Activated B cell treated with CpG ODN at 0.5 μM for 24 hours (primary cell): ENCODE results near the gene SPSB2. TPM values are rescaled to one million over a fixed set of nuclear protein-coding genes. Genes with fewer than 3 reads are reported as not detected.
"Not testable (repeated sequence)": the region's sequence is repeated elsewhere in the genome, so short reads cannot be mapped to it uniquely, and the experiment has no call there.

ENCODE experiments used
- ATAC-seq: fragments of 200-7000 bp; cut with Tn5 transposase; one replicate; pipeline ENCODE4 v1.10.0; 2021; ENCODE audit warnings: low read depth, mild to moderate bottlenecking, moderate library complexity
- CTCF ChIA-PET: fragments of 350-600 bp; sonication (Branson Sonifier 250); formaldehyde crosslinking; loops from one replicate; lab custom pipeline; 2021; ENCODE audit warnings: antibody characterized with exemption; lab: Charles Lee
- POLR2A ChIA-PET: fragments of 350-600 bp; sonication (Branson Sonifier 250); formaldehyde crosslinking; loops from one replicate; lab custom pipeline; 2021; ENCODE audit warnings: antibody characterized with exemption; lab: Charles Lee
- DNase-seq: peaks from one replicate; pipeline ENCODE4 v3.0.0; 2022
- H3K27ac Mint-ChIP-seq: one replicate; pipeline ENCODE4 v1.8.0; 2020; ENCODE audit warnings: mixed read lengths
- H3K27me3 Mint-ChIP-seq: one replicate; pipeline ENCODE4 v1.8.0; 2021; ENCODE audit warnings: mixed read lengths
- H3K36me3 Mint-ChIP-seq: one replicate; pipeline ENCODE4 v1.8.0; 2021; ENCODE audit warnings: low read depth, mixed read lengths
- H3K4me1 Mint-ChIP-seq: one replicate; pipeline ENCODE4 v1.8.0; 2021; ENCODE audit warnings: mixed read lengths
- H3K4me3 Mint-ChIP-seq: one replicate; pipeline ENCODE4 v1.8.0; 2020; ENCODE audit warnings: mild to moderate bottlenecking, mixed read lengths
- H3K9me3 Mint-ChIP-seq: one replicate; pipeline ENCODE4 v1.8.0; 2020; ENCODE audit warnings: mixed read lengths
- intact Hi-C: fragments of 100-400 bp; cut with micrococcal nuclease; formaldehyde crosslinking; loops from one replicate; pipeline ENCODE4 v1.15.1; 2024
- total RNA-seq: library from RNA; stranded (reverse); gene quantifications from 2 replicates; pipeline ENCODE4 v1.2.3, GENCODE V29; 2022
- TF ChIP-seq, protein P1 (sequence below): fragments of 200-600 bp; IDR thresholded peaks from one replicate; pipeline ENCODE4 v1.8.0; 2022; ENCODE audit warnings: antibody characterized with exemption, mild to moderate bottlenecking

The SPSB2 gene
- total RNA-seq, 1 donor from 2014 or later, result 14.4 TPM

DNA sequence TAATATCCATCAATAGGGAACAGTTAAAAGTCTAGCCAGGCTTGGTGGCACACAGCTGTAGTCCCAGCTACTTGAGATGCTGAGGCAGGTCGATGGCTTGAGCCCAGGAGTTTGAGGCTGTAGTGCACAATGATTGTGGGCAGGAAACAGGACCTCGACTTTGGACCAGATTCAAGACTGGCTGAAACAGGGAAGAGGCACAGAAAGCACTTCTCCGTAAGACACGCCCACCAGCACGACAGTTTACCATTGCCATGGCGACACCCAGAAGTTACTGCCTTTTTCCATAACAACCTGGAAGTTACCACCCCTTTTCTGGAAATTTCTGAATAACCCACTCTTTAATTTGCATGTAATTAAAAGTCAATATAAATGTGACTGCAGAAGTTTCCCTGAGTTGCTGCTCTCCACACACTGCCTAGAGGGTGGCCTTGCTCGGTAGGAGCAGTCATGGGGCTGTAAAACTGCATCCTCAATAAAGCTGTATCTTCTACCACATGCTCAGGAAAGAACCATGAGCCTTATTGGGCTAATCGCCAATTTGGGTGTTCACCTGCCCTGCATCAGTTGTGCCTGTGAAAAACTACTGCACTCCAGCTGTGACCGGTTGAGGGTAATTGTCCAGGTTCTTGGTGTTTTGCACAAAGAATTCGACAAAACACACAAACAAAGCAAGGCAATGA is 26.9 kb upstream of the SPSB2 start:
- no peaks in the 10 kb centered on the region for H3K9me3 Mint-ChIP-seq
- ATAC-seq (no peak), DNase-seq (no peak)
- TF ChIP-seq, protein P1, sequence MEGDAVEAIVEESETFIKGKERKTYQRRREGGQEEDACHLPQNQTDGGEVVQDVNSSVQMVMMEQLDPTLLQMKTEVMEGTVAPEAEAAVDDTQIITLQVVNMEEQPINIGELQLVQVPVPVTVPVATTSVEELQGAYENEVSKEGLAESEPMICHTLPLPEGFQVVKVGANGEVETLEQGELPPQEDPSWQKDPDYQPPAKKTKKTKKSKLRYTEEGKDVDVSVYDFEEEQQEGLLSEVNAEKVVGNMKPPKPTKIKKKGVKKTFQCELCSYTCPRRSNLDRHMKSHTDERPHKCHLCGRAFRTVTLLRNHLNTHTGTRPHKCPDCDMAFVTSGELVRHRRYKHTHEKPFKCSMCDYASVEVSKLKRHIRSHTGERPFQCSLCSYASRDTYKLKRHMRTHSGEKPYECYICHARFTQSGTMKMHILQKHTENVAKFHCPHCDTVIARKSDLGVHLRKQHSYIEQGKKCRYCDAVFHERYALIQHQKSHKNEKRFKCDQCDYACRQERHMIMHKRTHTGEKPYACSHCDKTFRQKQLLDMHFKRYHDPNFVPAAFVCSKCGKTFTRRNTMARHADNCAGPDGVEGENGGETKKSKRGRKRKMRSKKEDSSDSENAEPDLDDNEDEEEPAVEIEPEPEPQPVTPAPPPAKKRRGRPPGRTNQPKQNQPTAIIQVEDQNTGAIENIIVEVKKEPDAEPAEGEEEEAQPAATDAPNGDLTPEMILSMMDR, result no peak
- CTCF ChIA-PET, result interaction anchor here (0.9 to 1.5 kb wide), 2 partner anchors 31 to 38 kb away, joined by 3 to 4 read pairs; no protein-coding TSS in a partner anchor
- intact Hi-C loops, result no loop called here
- POLR2A ChIA-PET, result interaction anchor here (1.1 to 1.4 kb wide), 3 partner anchors 9 to 44 kb away, joined by 3 read pairs; partner anchors contain the start of genes C12orf57 and RNU7-1
- no peak overlapping the region for H3K27ac Mint-ChIP-seq
- H3K4me1 Mint-ChIP-seq, result peaks cover 8% of the 10 kb centered on the region
- H3K4me3 Mint-ChIP-seq, result no peak overlapping the region
- H3K27me3 Mint-ChIP-seq, result no peaks in the 10 kb centered on the region
- no peaks in the 10 kb centered on the region for H3K36me3 Mint-ChIP-seq

DNA sequence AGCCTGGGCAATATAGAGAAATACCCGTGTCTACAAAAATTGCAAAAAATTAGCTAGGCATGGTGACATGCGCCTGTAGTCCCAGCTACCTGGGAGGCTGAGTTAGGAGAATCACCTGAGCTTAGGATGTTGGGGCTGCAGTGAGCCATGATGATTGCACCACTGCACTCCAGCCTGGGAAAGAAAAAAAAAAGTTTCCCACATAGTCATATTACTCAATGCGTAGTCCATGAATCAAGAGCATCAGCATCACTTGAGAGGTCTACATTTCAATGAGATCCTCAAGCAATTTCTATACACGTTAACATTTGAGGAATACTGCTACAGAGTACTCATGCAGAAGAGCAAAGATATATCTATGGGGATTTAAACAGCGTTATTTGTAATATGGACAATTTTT is 26.3 kb upstream of the SPSB2 start:
- ATAC-seq, result no peak
- CTCF ChIA-PET, result interaction anchor here (0.9 to 1.5 kb wide), 2 partner anchors 30 to 38 kb away, joined by 3 to 4 read pairs; no protein-coding TSS in a partner anchor
- no peak overlapping the region for H3K27ac Mint-ChIP-seq

DNA sequence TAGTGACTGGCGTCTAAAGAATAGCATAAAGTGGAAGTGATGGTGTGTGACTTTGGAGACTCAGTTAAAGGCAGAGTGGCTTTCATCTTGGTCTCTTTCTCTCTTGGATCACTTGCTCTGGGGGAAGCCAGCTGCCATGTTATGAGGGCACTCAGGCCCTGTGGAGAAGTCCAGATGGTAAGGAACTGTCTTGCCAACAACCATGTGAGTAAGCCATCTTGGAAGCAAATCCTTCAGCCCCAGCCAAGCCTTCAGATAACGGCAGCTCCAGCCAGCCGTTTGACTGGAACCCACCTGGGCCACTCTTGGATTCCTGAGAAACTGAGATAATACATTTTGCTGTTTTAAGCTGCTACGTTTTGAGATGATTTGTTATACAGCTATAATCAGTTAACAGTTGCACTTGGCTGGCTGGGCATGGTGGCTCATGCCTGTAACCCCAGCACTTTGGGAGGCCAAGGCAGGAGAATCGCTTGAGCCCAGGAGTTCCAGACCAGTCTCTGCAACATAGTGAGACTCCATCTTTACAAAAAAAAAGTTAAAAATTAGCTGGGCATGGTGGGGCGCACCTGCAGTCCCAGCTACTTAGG is 23.8 kb upstream of the SPSB2 start:
- ATAC-seq (no peak), DNase-seq (no peak)
- POLR2A ChIA-PET, result no interaction called here
- H3K36me3 Mint-ChIP-seq, result no peaks in the 10 kb centered on the region
- H3K9me3 Mint-ChIP-seq, result no peaks in the 10 kb centered on the region
- TF ChIP-seq, protein P1, result no peak
- intact Hi-C loops, result no loop called here
- H3K27me3 Mint-ChIP-seq, result no peaks in the 10 kb centered on the region
- H3K4me3 Mint-ChIP-seq, result no peak overlapping the region
- H3K4me1 Mint-ChIP-seq, result peaks cover 9% of the 10 kb centered on the region
- no peak overlapping the region for H3K27ac Mint-ChIP-seq
- CTCF ChIA-PET, result no interaction called here

More for the DNA sequence above, 26.3 kb upstream of the SPSB2 start:
- no peaks in the 10 kb centered on the region for H3K9me3 Mint-ChIP-seq
- TF ChIP-seq, protein P1, result no peak
- H3K4me1 Mint-ChIP-seq, result peaks cover 8% of the 10 kb centered on the region
- DNase-seq, result no peak
- POLR2A ChIA-PET, result interaction anchor here (0.8 to 1.4 kb wide), 4 partner anchors 8 to 109 kb away, joined by 3 to 5 read pairs (median 3); partner anchors contain the start of genes C12orf57 and RNU7-1
- H3K4me3 Mint-ChIP-seq, result no peak overlapping the region
- intact Hi-C loops, result no loop called here
- no peaks in the 10 kb centered on the region for H3K36me3 Mint-ChIP-seq
- no peaks in the 10 kb centered on the region for H3K27me3 Mint-ChIP-seq

DNA sequence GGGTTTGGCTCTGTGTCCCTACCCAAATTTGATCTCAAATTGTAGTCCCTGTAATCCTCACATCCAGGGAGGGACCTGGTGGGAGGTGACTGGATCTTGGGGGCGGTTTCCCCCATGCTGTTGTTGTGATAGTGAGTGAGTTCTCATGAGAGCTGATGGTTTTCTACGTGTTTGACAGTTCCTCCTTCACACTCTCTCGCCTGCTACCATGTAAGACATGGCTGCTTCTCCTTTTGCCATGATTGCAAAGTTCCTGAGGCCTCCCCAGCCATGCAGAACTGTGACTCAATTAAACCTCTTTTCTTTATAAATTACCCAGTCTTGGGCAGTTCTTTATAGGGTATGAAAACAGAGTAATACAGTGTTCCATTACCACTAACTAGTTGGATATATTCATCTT is 21.2 kb upstream of the SPSB2 start:
- ATAC-seq (no peak), DNase-seq (no peak)
- H3K9me3 Mint-ChIP-seq, result no peaks in the 10 kb centered on the region
- no peak overlapping the region for H3K27ac Mint-ChIP-seq
- no peak overlapping the region for H3K4me3 Mint-ChIP-seq
- ChIA-PET POLR2A (interaction anchor here (0.7 to 1.7 kb wide), 2 partner anchors 13 to 49 kb away, joined by 3 to 4 read pairs; partner anchors contain the start of genes C12orf57 and RNU7-1), CTCF (no interaction called here)
- no peaks in the 10 kb centered on the region for H3K27me3 Mint-ChIP-seq
- peaks cover 15% of the 10 kb centered on the region for H3K4me1 Mint-ChIP-seq
- intact Hi-C loops, result no loop called here
- H3K36me3 Mint-ChIP-seq, result no peaks in the 10 kb centered on the region
- TF ChIP-seq, protein P1, result no peak

- H3K4me1 Mint-ChIP-seq, result peaks cover 15% of the 10 kb centered on the region
- DNase-seq, intact Hi-C loops, H3K4me3 Mint-ChIP-seq, H3K27me3 Mint-ChIP-seq, ATAC-seq, H3K36me3 Mint-ChIP-seq, H3K27ac Mint-ChIP-seq, H3K9me3 Mint-ChIP-seq: not testable (repeated sequence)
- CTCF ChIA-PET, result interaction anchor here (2.0 to 2.3 kb wide), 2 partner anchors 20 to 215 kb away, joined by 7 to 52 read pairs; partner anchors contain the start of gene SPSB2
- POLR2A ChIA-PET, result interaction anchor here (2.0 to 2.4 kb wide), 3 partner anchors 20 to 41 kb away, joined by 30 to 64 read pairs (median 38); partner anchors contain the start of genes CDCA3, SPSB2, TPI1 and USP5
Observed at GRCh38 chr12:6892683-6893082, 19.6 kb upstream of the SPSB2 start.
